Raji (cell line): Measurements from ENCODE around the gene TIPIN.

Experiments
- POLR2A ChIP-seq: IDR thresholded peaks from 2 replicates; pipeline ENCODE4 v1.6.1; 2011; ENCODE audit warnings: low read depth, low read length, control low read depth; ENCODE audit not compliant: insufficient read depth

Gene TIPIN

DNA sequence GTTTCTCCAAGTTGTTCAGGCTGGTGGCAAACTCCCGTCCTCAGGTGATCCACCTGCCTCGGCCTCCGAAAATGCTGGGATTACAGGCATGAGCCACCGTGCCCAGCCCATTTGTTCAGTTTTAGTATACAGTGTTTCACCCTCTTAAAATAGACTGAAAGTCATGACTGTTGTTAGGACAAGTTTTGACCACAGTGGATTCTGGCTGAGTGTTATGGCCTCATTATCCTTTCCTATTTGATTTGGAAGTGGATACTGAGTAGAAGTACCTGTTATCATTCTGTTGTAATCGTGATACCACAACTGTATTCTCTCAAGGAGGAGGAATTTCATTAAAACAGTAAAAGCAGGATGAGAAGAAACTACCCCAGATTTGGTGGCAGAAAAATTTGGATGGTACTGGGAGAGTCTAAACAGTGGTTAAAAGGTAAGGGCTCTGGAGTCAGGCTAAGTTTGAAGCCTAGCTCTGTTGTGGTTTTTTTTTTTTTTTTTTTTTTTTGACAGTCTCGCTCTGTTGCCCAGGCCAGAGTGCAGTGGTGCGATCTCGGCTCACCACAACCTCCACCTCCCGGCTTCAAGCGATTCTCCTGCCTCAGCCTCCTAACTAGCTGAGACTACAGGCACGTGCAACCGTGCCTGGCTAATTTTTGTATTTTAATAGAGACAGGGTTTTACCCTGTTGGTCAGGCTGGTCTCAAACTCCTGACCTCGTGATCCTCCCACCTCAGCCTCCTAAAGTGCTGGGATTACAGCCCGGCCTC, 32.8 kb upstream of the TIPIN start:
- TF ChIP-seq POLR2A = no peak

GRCh38 chr15:66388576-66388975, 32.1 kb upstream of the TIPIN start:
- TF ChIP-seq POLR2A = peak; percentile 39; the same call in 1 of the 2 replicates

DNA sequence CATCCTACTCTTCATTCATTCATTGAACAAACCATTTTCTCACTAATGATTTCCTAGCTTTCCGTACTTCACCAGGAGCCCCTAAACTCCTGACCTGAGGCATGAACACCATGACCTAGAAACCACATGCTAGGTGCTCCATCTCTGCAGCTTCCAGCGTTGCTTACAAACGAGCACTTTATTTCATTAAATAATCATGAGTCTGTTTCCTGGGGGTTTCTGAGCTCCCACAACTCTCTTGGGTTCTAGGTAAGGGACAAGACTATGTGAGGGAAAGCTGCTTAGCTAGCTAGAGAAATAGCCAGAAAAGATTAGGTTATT, 31.5 kb upstream of the TIPIN start:
- TF ChIP-seq POLR2A = no peak

- no peak for TF ChIP-seq POLR2A
These were observed 30.9 kb upstream of the TIPIN start for GRCh38 chr15:66387163-66388042.

- peak; percentile 87 for TF ChIP-seq POLR2A
These were observed 30.0 kb upstream of the TIPIN start, which contains the start of gene MAP2K1 for GRCh38 chr15:66386204-66387123. Gene MAP2K1, plus strand, starts transcription at chr15:66386912. Its CDS starts 436 bp downstream, at chr15:66387348.

- no peak for TF ChIP-seq POLR2A
These were observed 22.4 kb upstream of the TIPIN start for GRCh38 chr15:66378814-66379430.

GRCh38 chr15:66374179-66374578, 17.7 kb upstream of the TIPIN start:
- no peak for TF ChIP-seq POLR2A

- no peak for TF ChIP-seq POLR2A
These were observed 13.5 kb upstream of the TIPIN start for GRCh38 chr15:66369773-66370651.

GRCh38 chr15:66364944-66365528, 8.6 kb upstream of the TIPIN start:
- no peak for TF ChIP-seq POLR2A

GRCh38 chr15:66362776-66363175, 6.3 kb upstream of the TIPIN start:
- TF ChIP-seq POLR2A = no peak

DNA sequence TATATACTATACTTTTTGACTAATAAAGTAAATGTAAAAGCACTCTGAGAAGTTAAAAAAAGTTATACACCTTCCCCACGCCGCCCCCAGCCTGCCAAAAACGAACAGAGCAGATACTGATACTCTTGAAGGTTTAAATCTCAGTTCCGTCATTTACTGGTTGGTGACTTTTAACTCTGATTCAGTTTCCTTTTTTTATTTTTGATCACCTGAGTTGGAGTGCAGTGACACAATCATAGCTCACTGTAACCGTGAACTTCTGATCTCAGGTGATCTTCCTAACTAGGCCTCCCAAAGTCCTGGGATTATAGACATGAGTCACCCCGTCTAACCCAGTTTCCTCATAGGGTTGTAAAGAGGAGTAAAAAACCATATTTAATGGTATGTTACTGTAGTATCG, 3.3 kb upstream of the TIPIN start:
- no peak for TF ChIP-seq POLR2A

GRCh38 chr15:66356077-66356358, 467 bp downstream of the TIPIN start:
- no peak for TF ChIP-seq POLR2A

DNA sequence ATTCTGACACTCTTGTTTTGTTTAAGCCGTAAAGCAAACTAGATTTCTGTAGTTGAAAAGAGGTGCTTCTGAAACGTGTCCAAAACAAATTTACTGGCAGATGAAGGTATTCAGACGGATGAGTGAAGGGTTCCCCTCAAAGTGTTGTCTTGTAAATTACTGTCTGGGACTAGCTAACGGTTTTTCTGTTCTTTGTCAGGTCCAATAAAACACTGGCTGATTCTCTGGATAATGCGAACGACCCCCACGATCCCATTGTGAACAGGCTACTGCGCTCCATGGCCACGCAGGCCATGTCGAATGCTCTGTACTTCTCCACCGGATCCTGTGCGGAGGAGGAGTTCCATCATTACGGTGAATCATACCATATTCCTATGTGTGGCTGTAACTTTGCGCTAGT, 27.7 kb downstream of the TIPIN start:
- TF ChIP-seq POLR2A = no peak

DNA sequence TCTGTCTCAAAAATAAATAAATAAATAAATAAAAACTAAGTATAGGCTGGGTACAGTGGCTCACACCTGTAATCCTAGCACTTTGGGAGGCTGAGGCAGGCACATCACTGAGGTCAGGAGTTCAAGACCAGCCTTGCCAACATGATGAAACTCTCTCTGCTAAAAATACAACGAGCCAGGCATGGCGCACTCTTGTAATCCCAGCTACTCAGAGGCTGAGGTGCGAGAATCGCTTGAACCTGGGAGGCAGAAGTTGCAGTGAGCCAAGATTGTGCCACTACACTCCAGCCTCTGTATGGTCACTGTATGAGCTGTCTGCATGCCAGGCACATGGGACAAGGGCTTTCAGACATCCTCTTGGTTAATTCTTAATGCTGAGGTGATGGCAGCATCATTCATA, 28.7 kb downstream of the TIPIN start:
- no peak for TF ChIP-seq POLR2A

DNA sequence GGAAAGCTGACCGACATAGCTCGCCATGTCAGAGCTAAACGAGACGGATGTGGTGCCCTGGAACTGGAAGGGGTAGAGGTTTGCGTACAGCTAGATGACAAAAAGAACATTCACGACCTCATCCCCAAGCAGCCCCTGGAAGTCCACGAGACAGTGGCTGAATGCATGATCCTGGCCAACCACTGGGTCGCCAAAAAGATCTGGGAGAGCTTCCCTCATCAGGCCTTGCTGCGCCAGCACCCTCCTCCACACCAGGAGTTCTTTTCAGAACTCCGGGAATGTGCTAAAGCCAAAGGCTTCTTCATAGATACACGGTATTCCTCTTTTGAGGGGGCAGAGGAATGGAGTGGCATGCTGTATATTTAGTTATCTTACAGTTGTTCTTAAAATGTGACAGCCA, 30.4 kb downstream of the TIPIN start:
- TF ChIP-seq POLR2A = no peak
